ENCODE results near the gene PCBP3. TPM values are rescaled to one million over a fixed set of nuclear protein-coding genes. Genes with fewer than 3 reads are reported as not detected.

Gene PCBP3
- polyA plus RNA-seq, 1 experiment: 1.6 TPM

DNA sequence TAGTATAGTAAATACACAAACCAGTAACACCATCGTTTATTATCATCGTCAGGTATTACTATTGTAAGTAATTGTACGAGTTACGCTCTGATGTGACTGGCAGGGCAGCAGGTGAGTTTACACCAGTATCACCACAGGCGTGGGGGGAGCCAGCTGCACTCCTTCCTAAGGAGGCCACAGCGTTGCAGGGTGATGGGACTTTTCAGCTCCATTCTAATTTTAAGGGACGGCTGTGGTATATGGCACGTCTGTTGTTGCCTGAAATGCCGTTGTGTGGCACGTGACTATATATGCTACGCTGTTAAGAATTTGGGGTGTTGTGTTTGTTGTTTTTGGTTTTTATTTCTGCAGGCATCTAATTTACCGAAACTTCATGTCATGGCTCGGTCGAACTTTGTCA, 173.3 kb downstream of the PCBP3 start:
- ChIA-PET CTCF (no interaction called here), POLR2A (no interaction called here)
- Histone ChIP-seq H3K27ac (ENCODE audit: low read depth, low read length) (no peak overlapping the region), H3K4me3 (ENCODE audit: low read depth, low read length) (no peak overlapping the region), H3K27me3 (ENCODE audit: control insufficient read depth, insufficient read depth, low read length) (no peaks in the 10 kb centered on the region), H3K9me3 (ENCODE audit: control insufficient read depth, insufficient read depth, low read length) (peaks cover 4% of the 10 kb centered on the region; the same call in 1 of the 2 replicates)
- DNase-seq (ENCODE audit: low read depth, low spot score): no peak
- TF ChIP-seq, protein P1, sequence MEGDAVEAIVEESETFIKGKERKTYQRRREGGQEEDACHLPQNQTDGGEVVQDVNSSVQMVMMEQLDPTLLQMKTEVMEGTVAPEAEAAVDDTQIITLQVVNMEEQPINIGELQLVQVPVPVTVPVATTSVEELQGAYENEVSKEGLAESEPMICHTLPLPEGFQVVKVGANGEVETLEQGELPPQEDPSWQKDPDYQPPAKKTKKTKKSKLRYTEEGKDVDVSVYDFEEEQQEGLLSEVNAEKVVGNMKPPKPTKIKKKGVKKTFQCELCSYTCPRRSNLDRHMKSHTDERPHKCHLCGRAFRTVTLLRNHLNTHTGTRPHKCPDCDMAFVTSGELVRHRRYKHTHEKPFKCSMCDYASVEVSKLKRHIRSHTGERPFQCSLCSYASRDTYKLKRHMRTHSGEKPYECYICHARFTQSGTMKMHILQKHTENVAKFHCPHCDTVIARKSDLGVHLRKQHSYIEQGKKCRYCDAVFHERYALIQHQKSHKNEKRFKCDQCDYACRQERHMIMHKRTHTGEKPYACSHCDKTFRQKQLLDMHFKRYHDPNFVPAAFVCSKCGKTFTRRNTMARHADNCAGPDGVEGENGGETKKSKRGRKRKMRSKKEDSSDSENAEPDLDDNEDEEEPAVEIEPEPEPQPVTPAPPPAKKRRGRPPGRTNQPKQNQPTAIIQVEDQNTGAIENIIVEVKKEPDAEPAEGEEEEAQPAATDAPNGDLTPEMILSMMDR (IDR thresholded peaks at IDR 0.05; ENCODE audit: low read depth, low read length): no peak

DNA sequence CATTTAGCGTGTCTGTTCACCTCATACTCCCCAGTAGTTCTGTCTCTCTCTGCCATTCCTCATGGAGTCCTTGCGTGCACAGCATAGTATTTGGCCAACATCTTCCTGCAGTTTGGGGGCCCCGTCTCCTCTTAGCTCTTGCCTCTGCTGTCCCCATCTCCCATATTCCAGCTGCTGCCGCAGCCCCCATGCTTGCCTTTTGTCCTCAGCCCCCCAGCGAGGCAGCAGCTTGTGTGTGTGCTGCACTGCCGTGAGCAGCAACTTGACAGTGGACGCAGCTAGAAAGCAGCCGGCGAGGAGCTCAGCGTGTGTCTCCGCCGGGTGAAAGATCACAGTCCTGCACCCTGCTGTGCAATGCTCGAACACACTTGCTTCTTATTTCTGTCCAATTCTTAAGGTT, 173.8 kb downstream of the PCBP3 start:
- Histone ChIP-seq H3K4me3 (ENCODE audit: low read depth, low read length) (no peak overlapping the region), H3K9me3 (ENCODE audit: control insufficient read depth, insufficient read depth, low read length) (peaks cover 4% of the 10 kb centered on the region; the same call in 1 of the 2 replicates), H3K27me3 (ENCODE audit: control insufficient read depth, insufficient read depth, low read length) (no peaks in the 10 kb centered on the region), H3K27ac (ENCODE audit: low read depth, low read length) (no peak overlapping the region)
- POLR2A ChIA-PET: no interaction called here
- TF ChIP-seq, protein P1 (IDR thresholded peaks at IDR 0.05; ENCODE audit: low read depth, low read length): no peak
- no peak for DNase-seq (ENCODE audit: low read depth, low spot score)
- CTCF ChIA-PET: no interaction called here

DNA sequence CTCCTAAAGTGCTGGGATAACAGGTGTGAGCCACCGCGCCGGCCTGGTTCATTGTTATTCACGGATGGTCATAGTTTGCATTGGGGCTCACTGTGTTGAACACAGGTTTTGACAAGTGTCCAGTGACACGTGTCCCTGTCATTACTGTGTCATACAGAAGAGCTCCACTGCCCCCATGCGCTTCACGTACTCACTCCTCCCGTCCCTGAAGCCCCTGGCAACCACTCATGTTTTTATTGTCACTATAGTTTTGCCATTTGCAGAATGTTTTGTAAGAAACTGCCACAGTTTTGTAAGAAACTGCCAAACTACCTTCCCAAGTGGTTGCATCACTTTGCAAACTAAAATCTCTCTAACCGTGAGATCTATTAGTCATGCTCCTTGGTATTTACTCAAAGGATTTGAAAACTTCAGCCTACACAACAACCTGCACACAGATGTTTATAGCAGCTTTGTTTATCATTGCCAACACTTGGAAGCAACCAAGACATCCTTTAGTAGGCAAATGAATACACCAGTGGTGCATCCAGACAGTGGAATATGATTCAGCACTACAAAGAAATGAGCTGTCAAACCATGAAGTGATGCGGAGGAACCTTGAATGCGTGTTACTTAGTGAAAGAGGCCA, 174.9 kb downstream of the PCBP3 start:
- Histone ChIP-seq H3K27ac (ENCODE audit: low read depth, low read length) (peak overlapping the region; percentile 84), H3K4me3 (ENCODE audit: low read depth, low read length) (no peak overlapping the region), H3K27me3 (ENCODE audit: control insufficient read depth, insufficient read depth, low read length) (no peaks in the 10 kb centered on the region), H3K9me3 (ENCODE audit: control insufficient read depth, insufficient read depth, low read length) (peaks cover 4% of the 10 kb centered on the region; the same call in 1 of the 2 replicates)
- peak; percentile 80 for DNase-seq (ENCODE audit: low read depth, low spot score)
- CTCF ChIA-PET: interaction anchor here (0.6 to 4.6 kb wide), 2 partner anchors 159 to 262 kb away, joined by 4 to 44 read pairs; no protein-coding TSS in a partner anchor
- POLR2A ChIA-PET: no interaction called here
- TF ChIP-seq, protein P1 (IDR thresholded peaks at IDR 0.05; ENCODE audit: low read depth, low read length): no peak

DNA sequence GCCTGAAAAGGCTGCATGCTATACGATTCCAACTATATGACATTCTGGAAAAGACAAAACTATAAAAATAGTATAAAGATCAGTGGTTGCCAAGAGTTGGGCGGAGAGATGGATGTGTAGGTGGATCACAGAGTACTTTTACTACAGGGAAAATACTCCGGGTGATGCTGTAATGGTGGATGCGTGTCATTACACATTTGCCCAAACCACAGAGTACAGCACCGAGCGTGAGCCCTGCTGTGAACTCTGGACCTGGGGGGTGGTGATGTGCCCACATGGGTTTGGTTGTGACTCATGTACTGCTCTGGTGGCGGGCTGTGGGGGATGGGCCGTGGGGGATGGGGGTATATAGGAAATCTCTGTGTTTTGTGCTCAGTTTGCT, 175.4 kb downstream of the PCBP3 start:
- TF ChIP-seq, protein P1 (IDR thresholded peaks at IDR 0.05; ENCODE audit: low read depth, low read length): no peak
- Histone ChIP-seq H3K27ac (ENCODE audit: low read depth, low read length) (peak overlapping the region; percentile 84), H3K4me3 (ENCODE audit: low read depth, low read length) (no peak overlapping the region), H3K9me3 (ENCODE audit: control insufficient read depth, insufficient read depth, low read length) (peaks cover 4% of the 10 kb centered on the region; the same call in 1 of the 2 replicates), H3K27me3 (ENCODE audit: control insufficient read depth, insufficient read depth, low read length) (no peaks in the 10 kb centered on the region)
- ChIA-PET POLR2A (interaction anchor here (0.7 kb wide), 1 partner anchor 15 kb away, joined by 3 read pairs; no protein-coding TSS in a partner anchor), CTCF (interaction anchor here (0.7 to 4.6 kb wide), 2 partner anchors 59 to 263 kb away, joined by 3 to 44 read pairs; no protein-coding TSS in a partner anchor)
- DNase-seq (ENCODE audit: low read depth, low spot score): no peak

DNA sequence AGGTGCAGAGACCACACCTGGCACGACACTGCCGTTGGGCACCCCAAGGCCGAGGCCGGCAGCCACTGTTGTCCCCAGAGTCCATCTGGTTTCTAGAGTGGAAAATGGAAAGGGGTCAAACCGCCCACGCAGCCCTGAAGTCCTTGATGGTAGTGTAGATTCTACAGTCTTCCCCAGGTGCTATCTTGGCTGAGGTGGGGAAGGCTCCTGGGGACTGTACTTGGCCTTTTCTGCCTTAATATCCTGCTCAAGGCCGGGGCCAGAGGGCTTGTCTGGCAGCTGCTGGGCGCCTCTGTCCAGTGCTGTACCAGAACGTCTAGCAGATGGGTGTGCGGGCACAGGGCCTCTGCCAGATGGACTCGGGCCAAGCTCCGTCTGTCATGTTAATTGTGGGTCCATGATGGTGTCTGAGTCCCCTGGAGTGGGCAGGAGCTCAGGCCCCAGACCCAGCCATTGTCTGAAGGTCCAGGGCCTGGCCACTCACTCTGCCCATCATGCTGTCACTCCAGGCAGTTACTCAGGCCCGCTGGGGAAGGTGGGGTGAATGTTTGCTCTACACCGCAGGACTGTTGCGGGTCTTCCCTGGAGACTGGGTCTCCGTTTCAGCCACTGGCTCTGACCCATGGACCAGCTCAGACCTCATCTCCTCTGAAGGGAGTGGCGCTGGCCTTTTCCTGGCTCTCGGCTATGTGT, 176.1 kb downstream of the PCBP3 start:
- TF ChIP-seq, protein P1 (IDR thresholded peaks at IDR 0.05; ENCODE audit: low read depth, low read length): no peak
- no peak overlapping the region for H3K4me3 ChIP-seq (ENCODE audit: low read depth, low read length)
- ChIA-PET POLR2A (interaction anchor here (0.7 kb wide), 1 partner anchor 14 kb away, joined by 3 read pairs; no protein-coding TSS in a partner anchor), CTCF (interaction anchor here (0.7 to 4.6 kb wide), 5 partner anchors 58 to 679 kb away, joined by 3 to 44 read pairs (median 3); no protein-coding TSS in a partner anchor)
- peaks cover 4% of the 10 kb centered on the region; the same call in 1 of the 2 replicates for H3K9me3 ChIP-seq (ENCODE audit: control insufficient read depth, insufficient read depth, low read length)
- peak overlapping the region; percentile 84 for H3K27ac ChIP-seq (ENCODE audit: low read depth, low read length)
- DNase-seq (ENCODE audit: low read depth, low spot score): no peak
- H3K27me3 ChIP-seq (ENCODE audit: control insufficient read depth, insufficient read depth, low read length): no peaks in the 10 kb centered on the region
